Measurements from ENCODE around the gene ARHGAP26.

The ARHGAP26 gene

DNA sequence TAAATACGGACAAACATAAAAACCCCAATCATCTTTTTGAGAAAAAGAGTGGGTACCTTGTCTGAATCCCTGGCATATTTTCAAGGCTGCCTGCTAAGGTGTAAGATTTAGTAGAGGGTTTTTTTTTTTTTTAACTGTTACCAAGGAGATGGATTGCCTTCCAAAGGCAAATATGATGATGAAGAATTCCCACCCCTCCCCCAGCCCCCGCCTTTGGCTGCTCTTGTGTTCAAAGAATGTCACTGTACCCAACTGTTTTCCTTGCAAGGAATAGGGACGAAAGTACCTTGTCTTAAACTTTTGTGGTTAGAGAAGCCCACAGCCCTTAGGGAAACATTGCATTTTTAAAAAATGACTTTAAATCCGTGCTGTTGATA is 31.3 kb downstream of the ARHGAP26 start:
- no peak for DNase-seq (ENCODE audit: low read depth)
- no peak for TF ChIP-seq CTCF (IDR thresholded peaks at IDR 0.05; ENCODE audit: insufficient read depth, low read depth, low read length, missing control alignments)
- no peak overlapping the region for H3K4me3 ChIP-seq (ENCODE audit: low read depth, low read length)

DNA sequence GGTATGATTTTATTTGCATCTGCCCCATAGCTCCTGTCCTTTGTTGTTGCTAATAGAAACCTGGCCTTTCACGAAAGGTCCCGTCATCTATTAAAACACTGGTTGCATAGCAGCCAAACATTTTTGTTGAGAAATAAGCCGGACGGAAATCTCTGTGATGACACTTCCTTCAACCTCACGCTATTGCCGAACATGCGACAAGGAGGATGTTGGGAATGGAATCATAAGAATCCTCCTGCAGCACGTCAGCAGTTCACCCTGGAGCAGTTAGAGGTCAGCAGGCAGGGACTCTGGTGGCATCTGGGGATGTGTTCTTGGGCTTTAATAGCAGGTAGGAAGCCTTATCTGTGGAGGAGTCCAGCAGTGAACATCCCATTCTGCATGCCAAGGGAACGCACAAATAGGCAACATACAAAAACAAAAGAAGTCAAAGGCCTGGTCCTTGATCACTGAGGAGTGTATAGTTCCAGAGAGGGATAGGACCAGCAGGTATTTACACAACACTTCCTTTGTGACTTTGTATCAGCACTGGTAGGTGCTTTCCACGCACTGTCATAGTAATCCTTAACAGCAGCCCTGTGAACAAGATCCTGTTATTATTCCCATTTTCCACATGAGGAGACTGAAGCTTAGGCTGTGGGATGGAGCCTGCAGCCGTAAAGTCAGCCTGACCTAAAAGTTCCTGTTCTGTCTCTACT is 33.4 kb downstream of the ARHGAP26 start:
- DNase-seq (ENCODE audit: low read depth) = no peak
- no peak overlapping the region for H3K4me3 ChIP-seq (ENCODE audit: low read depth, low read length)
- TF ChIP-seq CTCF (IDR thresholded peaks at IDR 0.05; ENCODE audit: insufficient read depth, low read depth, low read length, missing control alignments) = no peak

DNA sequence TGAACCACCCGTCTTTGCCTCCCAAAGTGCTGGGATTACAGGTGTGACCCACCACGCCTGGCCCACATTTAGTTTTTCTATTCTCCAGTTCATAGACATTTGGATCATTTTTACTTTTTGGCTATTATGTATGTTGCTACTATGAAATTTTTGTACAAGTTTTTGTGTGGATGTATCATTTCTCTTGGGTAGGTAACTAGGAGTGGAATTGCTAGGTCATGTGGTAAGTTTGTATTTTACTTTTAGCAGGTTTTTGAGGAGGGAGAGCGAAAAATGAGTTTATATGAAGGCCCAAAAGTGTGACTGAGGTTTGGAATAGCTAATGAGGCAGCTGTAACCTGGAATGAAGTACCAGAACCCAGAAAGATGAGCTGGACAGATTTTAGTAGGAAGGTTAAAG is 35.2 kb downstream of the ARHGAP26 start:
- TF ChIP-seq CTCF (IDR thresholded peaks at IDR 0.05; ENCODE audit: insufficient read depth, low read depth, low read length, missing control alignments) = no peak
- DNase-seq (ENCODE audit: low read depth) = no peak
- H3K4me3 ChIP-seq (ENCODE audit: low read depth, low read length) = no peak overlapping the region

- no peak for DNase-seq (ENCODE audit: low read depth)
- H3K4me3 ChIP-seq (ENCODE audit: low read depth, low read length) = no peak overlapping the region
- TF ChIP-seq CTCF (IDR thresholded peaks at IDR 0.05; ENCODE audit: insufficient read depth, low read depth, low read length, missing control alignments) = no peak
These were observed 36.7 kb downstream of the ARHGAP26 start for GRCh38 chr5:142806841-142807267.

DNA sequence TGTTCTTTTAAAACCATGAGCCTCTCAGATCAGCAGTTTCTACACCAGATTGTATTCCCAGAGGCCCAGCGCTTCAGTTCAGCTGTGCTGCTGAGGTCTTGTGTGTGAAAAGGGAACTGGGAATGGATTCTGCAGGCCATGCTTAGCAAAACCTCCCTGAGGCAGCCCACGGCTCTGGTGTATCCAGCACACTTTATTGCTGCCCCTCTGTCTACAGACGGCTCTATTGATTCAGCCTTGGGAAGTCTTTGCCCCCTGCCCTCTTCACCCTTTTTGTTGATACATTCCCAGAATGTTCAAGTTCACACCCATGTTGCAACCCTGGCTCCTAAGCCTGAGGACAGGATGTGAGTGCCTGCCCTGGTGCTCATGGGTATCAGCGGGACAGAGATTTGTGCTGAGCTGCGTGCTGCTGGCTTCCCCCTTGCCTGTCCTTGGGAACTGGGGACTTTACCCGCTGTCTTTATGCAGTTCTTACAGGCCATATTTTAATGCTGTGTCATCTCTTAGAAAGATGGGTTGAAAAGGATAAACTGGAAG is 37.3 kb downstream of the ARHGAP26 start:
- no peak overlapping the region for H3K4me3 ChIP-seq (ENCODE audit: low read depth, low read length)
- TF ChIP-seq CTCF (IDR thresholded peaks at IDR 0.05; ENCODE audit: insufficient read depth, low read depth, low read length, missing control alignments) = no peak
- DNase-seq (ENCODE audit: low read depth) = peak; percentile 28

GRCh38 chr5:142808878-142809598 is 38.9 kb downstream of the ARHGAP26 start:
- no peak for TF ChIP-seq CTCF (IDR thresholded peaks at IDR 0.05; ENCODE audit: insufficient read depth, low read depth, low read length, missing control alignments)
- no peak for DNase-seq (ENCODE audit: low read depth)
- no peak overlapping the region for H3K4me3 ChIP-seq (ENCODE audit: low read depth, low read length)
